ENCODE results near the gene PRKCSH.

DNA sequence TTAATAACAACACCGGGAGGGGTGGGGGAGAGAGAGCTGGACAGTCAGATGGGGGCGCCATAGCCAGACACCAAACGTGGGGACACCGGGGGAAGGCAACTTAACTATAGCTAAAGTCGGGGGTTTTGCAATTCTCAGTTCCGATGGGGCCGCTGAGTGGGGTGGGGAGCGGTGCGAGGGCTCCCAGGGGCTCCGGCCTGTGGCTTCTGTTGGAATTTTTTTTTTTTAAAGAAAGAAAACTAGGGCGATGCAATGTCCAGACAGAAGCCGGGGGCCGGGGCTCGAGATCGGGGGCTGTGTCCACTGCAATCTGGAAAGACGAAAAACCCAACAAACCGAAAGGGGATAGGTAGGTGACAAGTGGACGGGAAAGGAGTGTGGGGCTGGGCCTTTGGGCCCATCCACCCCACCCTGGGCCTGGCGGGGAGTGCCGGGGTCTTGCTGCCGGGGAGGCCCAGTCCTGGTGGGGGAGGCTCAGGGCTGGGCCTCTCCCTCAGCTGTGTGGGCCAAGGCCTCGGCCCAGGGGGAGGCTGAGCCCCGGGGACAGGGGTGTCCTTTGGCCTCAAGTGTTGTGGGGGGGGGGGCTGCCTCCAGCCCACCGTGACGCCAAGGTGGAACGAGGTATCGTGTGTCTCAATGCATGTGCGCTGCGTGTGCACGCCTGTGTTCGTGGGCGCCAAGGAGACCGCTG, 17.3 kb downstream of the PRKCSH start:
- no peak for TF ChIP-seq POLR2A (IDR thresholded peaks at IDR 0.05)
- TF ChIP-seq, protein P1, sequence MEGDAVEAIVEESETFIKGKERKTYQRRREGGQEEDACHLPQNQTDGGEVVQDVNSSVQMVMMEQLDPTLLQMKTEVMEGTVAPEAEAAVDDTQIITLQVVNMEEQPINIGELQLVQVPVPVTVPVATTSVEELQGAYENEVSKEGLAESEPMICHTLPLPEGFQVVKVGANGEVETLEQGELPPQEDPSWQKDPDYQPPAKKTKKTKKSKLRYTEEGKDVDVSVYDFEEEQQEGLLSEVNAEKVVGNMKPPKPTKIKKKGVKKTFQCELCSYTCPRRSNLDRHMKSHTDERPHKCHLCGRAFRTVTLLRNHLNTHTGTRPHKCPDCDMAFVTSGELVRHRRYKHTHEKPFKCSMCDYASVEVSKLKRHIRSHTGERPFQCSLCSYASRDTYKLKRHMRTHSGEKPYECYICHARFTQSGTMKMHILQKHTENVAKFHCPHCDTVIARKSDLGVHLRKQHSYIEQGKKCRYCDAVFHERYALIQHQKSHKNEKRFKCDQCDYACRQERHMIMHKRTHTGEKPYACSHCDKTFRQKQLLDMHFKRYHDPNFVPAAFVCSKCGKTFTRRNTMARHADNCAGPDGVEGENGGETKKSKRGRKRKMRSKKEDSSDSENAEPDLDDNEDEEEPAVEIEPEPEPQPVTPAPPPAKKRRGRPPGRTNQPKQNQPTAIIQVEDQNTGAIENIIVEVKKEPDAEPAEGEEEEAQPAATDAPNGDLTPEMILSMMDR (IDR thresholded peaks at IDR 0.05), result no peak
